GM10248 (cell line): ENCODE data around the gene FAM181B.

Experiments used
- CTCF ChIA-PET: fragments of 300-600 bp; sonication (Branson Sonifier 250); formaldehyde crosslinking; extraction: SDS; loops from one replicate; lab custom pipeline; 2021; ENCODE audit warnings: antibody characterized with exemption; lab: Yijun Ruan, JAX
- POLR2A ChIA-PET: fragments of 350-650 bp; sonication (Branson Sonifier 250); formaldehyde crosslinking; extraction: SDS; loops from one replicate; lab custom pipeline; 2020; ENCODE audit warnings: antibody characterized with exemption; lab: Yijun Ruan, JAX
- DNase-seq: peaks from one replicate; pipeline ENCODE4 v3.0.0; 2012; ENCODE audit errors: extremely low spot score
- CTCF ChIP-seq: IDR thresholded peaks from 2 replicates; pipeline ENCODE4 v1.5.1; 2012; ENCODE audit warnings: mild to moderate bottlenecking, low read depth; ENCODE audit errors: extremely low read depth, missing control alignments, control extremely low read depth

The FAM181B gene

GRCh38 chr11:82756765-82757639, 23.3 kb upstream of the FAM181B start:
- no peak for DNase-seq
- CTCF ChIA-PET: interaction anchor here (1.1 to 2.7 kb wide), 3 partner anchors 16 to 40 kb away, joined by 4 to 12 read pairs (median 6); no protein-coding TSS in a partner anchor
- POLR2A ChIA-PET: no interaction called here
- TF ChIP-seq CTCF: no peak

GRCh38 chr11:82754410-82754809, 20.7 kb upstream of the FAM181B start:
- TF ChIP-seq CTCF: no peak
- DNase-seq: no peak
- ChIA-PET CTCF (no interaction called here), POLR2A (no interaction called here)

- ChIA-PET CTCF (no interaction called here), POLR2A (interaction anchor here (0.7 kb wide), 1 partner anchor 450 kb away, joined by 3 read pairs; no protein-coding TSS in a partner anchor)
Measured at GRCh38 chr11:82753921-82754320, 20.3 kb upstream of the FAM181B start.

GRCh38 chr11:82752801-82753200, 19.1 kb upstream of the FAM181B start:
- DNase-seq: no peak

More at GRCh38 chr11:82753921-82754320, 20.3 kb upstream of the FAM181B start:
- DNase-seq: no peak
- TF ChIP-seq CTCF: no peak

DNA sequence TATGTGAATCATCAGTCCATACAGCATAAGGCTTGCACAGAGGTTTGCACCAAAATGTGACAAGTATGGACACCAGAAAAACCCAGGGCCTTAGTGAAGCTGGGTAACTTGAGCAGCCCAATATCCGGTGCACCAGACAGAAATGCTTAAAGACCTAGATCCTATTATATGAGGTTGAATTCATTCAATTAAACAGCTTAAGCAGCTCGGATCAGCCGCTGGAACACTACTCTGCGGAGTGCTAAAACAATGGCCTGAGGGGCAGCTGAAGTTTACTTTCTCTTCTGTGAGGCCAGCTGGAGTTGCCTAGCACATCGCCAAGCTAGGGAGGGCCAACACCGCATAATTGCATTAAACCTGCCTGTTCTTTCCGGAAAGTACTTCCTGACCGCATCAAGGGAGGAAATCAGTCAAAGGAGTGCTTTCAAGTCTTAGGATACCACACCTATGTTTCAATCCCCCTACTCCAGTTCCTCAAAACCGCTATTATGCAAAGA, 17.0 kb upstream of the FAM181B start:
- CTCF ChIA-PET: interaction anchor here (0.7 to 3.0 kb wide), 2 partner anchors 13 to 25 kb away, joined by 3 to 11 read pairs; no protein-coding TSS in a partner anchor
- TF ChIP-seq CTCF: no peak
- POLR2A ChIA-PET: no interaction called here
- no peak for DNase-seq

More at GRCh38 chr11:82752801-82753200, 19.1 kb upstream of the FAM181B start:
- ChIA-PET POLR2A (no interaction called here), CTCF (interaction anchor here (1.3 to 3.0 kb wide), 3 partner anchors 15 to 35 kb away, joined by 3 to 11 read pairs (median 4); no protein-coding TSS in a partner anchor)
- no peak for TF ChIP-seq CTCF

DNA sequence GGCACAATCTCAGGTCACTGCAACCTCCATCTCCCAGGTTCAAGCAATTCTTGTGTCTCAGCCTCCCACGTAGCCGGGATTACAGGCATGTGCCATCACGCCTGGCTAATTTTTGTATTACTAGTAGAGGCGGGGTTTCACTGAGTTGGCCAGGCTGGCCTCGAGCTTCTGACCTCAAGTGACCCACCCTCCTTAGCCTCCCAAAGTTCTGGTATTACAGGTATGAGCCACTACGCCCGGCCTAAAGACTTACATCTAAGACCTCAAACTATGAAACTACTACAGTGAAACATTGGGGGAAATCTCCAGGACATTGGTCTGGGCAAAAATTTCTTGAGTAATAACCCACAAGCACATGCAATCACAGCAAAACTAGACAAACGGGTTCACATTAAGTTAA, 13.8 kb upstream of the FAM181B start:
- ChIA-PET POLR2A (no interaction called here), CTCF (no interaction called here)
- no peak for DNase-seq
- TF ChIP-seq CTCF: no peak
